HepG2 (cell line): ENCODE results near the gene DAD1. TPM values are rescaled to one million over a fixed set of nuclear protein-coding genes. Genes with fewer than 3 reads are reported as not detected.

Source experiments
- MAFK ChIP-seq, 2 experiments: IDR thresholded peaks in 1 of 2; conservative IDR thresholded peaks in 1 of 2; 2 replicates each; pipeline ENCODE4 v1.6.1; 2011; ENCODE audit warnings: improper control_type of control experiment in 2 of 2, low read length in 2 of 2
- SNAPC2 ChIP-seq: sonication (generic); formaldehyde crosslinking; IDR thresholded peaks from 2 replicates; pipeline ENCODE4 v1.8.1; 2022; ENCODE audit warnings: mild to moderate bottlenecking, missing genetic modification reagents
- ZNF138 ChIP-seq: sonication (generic); formaldehyde crosslinking; IDR thresholded peaks from 2 replicates; pipeline ENCODE4 v1.5.0; 2020; ENCODE audit warnings: mild to moderate bottlenecking, low read depth, missing genetic modification reagents
- ZNF232 ChIP-seq: sonication (generic); formaldehyde crosslinking; IDR thresholded peaks from 2 replicates; pipeline ENCODE4 v1.4.0; 2020; ENCODE audit warnings: missing genetic modification reagents, borderline replicate concordance
- ZNF570 ChIP-seq: sonication (generic); formaldehyde crosslinking; IDR thresholded peaks from 2 replicates; pipeline ENCODE4 v1.4.0; 2020; ENCODE audit warnings: mild to moderate bottlenecking, missing genetic modification reagents, borderline replicate concordance
- polyA plus RNA-seq, 8 experiments: library from polyadenylated mRNA; depleted of rRNA in 3 of 8; stranded (reverse) in 7 of 8; unstranded in 1 of 8; fragments of >200 nt; fragmentation: Illumina TruSeq in 4 of 8; extraction: Trizol in 4 of 8; gene quantifications; 2 replicates each; pipeline versions ENCODE4 v1.2.1 to v1.2.3, GENCODE V29; 2011 to 2016; ENCODE audit warnings: low read depth in 4 of 8, missing spikeins in 1 of 8, mixed read lengths in 1 of 8; ENCODE audit not compliant: insufficient read depth in 1 of 8
- total RNA-seq, 5 experiments: library from RNA; depleted of rRNA; stranded (reverse); fragments of >200 nt; fragmentation: Illumina TruSeq; extraction: Trizol; gene quantifications; 2 replicates each; pipeline ENCODE4 v1.2.3, GENCODE V29; 2016; ENCODE audit warnings: low read depth in 1 of 5
- TF ChIP-seq, protein P1 (sequence below): IDR thresholded peaks from 2 replicates; pipeline ENCODE4 v1.4.0; 2020; ENCODE audit warnings: mild to moderate bottlenecking, missing genetic modification reagents
- TF ChIP-seq, protein P2 (sequence below), 2 experiments: IDR thresholded peaks; 2 replicates each; pipeline ENCODE4 v1.6.1; 2011 to 2012; ENCODE audit warnings: low read length in 2 of 2, borderline replicate concordance in 1 of 2, low read depth in 1 of 2, mild to moderate bottlenecking in 1 of 2, moderate library complexity in 1 of 2
- TF ChIP-seq, protein P3 (sequence below): sonication (generic); formaldehyde crosslinking; IDR thresholded peaks from 2 replicates; pipeline ENCODE4 v1.4.0; 2020; ENCODE audit warnings: missing genetic modification reagents, borderline replicate concordance
- TF ChIP-seq, protein P4 (sequence below): sonication (generic); formaldehyde crosslinking; IDR thresholded peaks from 2 replicates; pipeline ENCODE4 v1.5.0; 2020; ENCODE audit warnings: mild to moderate bottlenecking, missing genetic modification reagents, borderline replicate concordance

The DAD1 gene
- total and polyA plus RNA-seq, 2 of the 13 experiments (the other 11 are each of a cell fraction or from before 2014, with no cell fraction given) = 558 to 626 TPM

DNA sequence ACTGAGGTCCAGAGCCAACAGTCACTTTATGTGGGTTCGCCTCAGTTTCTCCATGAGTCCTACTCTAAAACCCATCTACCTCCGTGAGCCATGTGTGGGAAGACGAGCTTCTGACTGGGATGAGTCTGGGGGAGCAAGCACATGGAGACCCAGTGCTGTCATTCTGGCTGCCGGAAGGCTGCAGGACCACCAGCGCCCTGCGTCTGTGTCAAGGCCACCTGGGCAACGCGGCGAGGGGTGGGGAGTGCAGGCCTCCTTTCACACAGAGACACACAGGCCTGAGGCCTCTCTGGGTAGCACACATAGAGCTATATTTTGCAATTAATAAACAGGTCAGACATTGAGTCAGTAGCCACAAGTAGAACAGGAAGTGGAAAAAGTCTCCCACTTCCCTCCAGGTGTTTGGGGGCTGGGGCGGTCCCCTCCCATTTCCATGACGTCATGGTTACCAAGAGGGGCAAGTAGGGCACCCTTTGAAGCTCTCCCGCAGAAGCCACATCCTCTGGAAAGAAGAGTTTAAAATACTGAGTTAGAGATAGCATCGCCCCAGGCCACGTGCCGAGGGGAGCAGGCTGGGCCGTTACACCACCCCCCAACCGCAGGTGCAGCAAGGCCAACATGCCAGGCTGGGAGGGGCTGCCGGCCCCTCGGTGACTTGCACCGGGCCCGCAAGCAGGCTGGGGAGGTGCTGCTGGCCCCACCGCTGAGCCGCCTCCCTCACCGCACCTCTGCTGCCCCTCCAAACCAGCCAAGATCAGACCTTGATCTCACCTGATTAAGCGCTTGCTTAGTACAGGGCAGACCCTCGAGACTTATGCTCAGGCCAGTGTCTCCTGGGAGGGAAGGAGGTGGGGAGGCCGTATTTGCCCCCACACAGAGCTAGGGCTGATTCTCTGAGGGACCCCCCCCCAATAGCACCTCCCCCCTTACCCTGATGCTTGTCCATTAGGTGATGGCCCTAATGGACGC is 32.7 kb downstream of the DAD1 start (continued):
- TF ChIP-seq, protein P1, sequence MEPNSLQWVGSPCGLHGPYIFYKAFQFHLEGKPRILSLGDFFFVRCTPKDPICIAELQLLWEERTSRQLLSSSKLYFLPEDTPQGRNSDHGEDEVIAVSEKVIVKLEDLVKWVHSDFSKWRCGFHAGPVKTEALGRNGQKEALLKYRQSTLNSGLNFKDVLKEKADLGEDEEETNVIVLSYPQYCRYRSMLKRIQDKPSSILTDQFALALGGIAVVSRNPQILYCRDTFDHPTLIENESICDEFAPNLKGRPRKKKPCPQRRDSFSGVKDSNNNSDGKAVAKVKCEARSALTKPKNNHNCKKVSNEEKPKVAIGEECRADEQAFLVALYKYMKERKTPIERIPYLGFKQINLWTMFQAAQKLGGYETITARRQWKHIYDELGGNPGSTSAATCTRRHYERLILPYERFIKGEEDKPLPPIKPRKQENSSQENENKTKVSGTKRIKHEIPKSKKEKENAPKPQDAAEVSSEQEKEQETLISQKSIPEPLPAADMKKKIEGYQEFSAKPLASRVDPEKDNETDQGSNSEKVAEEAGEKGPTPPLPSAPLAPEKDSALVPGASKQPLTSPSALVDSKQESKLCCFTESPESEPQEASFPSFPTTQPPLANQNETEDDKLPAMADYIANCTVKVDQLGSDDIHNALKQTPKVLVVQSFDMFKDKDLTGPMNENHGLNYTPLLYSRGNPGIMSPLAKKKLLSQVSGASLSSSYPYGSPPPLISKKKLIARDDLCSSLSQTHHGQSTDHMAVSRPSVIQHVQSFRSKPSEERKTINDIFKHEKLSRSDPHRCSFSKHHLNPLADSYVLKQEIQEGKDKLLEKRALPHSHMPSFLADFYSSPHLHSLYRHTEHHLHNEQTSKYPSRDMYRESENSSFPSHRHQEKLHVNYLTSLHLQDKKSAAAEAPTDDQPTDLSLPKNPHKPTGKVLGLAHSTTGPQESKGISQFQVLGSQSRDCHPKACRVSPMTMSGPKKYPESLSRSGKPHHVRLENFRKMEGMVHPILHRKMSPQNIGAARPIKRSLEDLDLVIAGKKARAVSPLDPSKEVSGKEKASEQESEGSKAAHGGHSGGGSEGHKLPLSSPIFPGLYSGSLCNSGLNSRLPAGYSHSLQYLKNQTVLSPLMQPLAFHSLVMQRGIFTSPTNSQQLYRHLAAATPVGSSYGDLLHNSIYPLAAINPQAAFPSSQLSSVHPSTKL (CRISPR knock-in tag) = peak; percentile 40; the same call in 1 of the 2 replicates
- TF ChIP-seq ZNF138 (CRISPR knock-in tag) = no peak
- TF ChIP-seq ZNF232 (CRISPR knock-in tag) = no peak
- TF ChIP-seq ZNF570 (CRISPR knock-in tag) = no peak
- TF ChIP-seq, protein P2, sequence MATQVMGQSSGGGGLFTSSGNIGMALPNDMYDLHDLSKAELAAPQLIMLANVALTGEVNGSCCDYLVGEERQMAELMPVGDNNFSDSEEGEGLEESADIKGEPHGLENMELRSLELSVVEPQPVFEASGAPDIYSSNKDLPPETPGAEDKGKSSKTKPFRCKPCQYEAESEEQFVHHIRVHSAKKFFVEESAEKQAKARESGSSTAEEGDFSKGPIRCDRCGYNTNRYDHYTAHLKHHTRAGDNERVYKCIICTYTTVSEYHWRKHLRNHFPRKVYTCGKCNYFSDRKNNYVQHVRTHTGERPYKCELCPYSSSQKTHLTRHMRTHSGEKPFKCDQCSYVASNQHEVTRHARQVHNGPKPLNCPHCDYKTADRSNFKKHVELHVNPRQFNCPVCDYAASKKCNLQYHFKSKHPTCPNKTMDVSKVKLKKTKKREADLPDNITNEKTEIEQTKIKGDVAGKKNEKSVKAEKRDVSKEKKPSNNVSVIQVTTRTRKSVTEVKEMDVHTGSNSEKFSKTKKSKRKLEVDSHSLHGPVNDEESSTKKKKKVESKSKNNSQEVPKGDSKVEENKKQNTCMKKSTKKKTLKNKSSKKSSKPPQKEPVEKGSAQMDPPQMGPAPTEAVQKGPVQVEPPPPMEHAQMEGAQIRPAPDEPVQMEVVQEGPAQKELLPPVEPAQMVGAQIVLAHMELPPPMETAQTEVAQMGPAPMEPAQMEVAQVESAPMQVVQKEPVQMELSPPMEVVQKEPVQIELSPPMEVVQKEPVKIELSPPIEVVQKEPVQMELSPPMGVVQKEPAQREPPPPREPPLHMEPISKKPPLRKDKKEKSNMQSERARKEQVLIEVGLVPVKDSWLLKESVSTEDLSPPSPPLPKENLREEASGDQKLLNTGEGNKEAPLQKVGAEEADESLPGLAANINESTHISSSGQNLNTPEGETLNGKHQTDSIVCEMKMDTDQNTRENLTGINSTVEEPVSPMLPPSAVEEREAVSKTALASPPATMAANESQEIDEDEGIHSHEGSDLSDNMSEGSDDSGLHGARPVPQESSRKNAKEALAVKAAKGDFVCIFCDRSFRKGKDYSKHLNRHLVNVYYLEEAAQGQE (IDR thresholded peaks at IDR 0.05; ENCODE audit: borderline replicate concordance in 1 of 2, low read depth in 1 of 2, low read length in 2 of 2) = no peak
- TF ChIP-seq SNAPC2 (CRISPR knock-in tag) = no peak; the same call in 1 of the 2 replicates
- no peak for TF ChIP-seq MAFK (conservative IDR thresholded peaks at IDR 0.05 in 1 of 2, IDR thresholded peaks at IDR 0.05 in 1 of 2; ENCODE audit: low read length in 2 of 2)
- TF ChIP-seq, protein P3, sequence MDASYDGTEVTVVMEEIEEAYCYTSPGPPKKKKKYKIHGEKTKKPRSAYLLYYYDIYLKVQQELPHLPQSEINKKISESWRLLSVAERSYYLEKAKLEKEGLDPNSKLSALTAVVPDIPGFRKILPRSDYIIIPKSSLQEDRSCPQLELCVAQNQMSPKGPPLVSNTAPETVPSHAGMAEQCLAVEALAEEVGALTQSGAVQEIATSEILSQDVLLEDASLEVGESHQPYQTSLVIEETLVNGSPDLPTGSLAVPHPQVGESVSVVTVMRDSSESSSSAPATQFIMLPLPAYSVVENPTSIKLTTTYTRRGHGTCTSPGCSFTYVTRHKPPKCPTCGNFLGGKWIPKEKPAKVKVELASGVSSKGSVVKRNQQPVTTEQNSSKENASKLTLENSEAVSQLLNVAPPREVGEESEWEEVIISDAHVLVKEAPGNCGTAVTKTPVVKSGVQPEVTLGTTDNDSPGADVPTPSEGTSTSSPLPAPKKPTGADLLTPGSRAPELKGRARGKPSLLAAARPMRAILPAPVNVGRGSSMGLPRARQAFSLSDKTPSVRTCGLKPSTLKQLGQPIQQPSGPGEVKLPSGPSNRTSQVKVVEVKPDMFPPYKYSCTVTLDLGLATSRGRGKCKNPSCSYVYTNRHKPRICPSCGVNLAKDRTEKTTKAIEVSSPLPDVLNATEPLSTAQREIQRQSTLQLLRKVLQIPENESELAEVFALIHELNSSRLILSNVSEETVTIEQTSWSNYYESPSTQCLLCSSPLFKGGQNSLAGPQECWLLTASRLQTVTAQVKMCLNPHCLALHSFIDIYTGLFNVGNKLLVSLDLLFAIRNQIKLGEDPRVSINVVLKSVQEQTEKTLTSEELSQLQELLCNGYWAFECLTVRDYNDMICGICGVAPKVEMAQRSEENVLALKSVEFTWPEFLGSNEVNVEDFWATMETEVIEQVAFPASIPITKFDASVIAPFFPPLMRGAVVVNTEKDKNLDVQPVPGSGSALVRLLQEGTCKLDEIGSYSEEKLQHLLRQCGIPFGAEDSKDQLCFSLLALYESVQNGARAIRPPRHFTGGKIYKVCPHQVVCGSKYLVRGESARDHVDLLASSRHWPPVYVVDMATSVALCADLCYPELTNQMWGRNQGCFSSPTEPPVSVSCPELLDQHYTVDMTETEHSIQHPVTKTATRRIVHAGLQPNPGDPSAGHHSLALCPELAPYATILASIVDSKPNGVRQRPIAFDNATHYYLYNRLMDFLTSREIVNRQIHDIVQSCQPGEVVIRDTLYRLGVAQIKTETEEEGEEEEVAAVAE (CRISPR knock-in tag) = no peak
- TF ChIP-seq, protein P4, sequence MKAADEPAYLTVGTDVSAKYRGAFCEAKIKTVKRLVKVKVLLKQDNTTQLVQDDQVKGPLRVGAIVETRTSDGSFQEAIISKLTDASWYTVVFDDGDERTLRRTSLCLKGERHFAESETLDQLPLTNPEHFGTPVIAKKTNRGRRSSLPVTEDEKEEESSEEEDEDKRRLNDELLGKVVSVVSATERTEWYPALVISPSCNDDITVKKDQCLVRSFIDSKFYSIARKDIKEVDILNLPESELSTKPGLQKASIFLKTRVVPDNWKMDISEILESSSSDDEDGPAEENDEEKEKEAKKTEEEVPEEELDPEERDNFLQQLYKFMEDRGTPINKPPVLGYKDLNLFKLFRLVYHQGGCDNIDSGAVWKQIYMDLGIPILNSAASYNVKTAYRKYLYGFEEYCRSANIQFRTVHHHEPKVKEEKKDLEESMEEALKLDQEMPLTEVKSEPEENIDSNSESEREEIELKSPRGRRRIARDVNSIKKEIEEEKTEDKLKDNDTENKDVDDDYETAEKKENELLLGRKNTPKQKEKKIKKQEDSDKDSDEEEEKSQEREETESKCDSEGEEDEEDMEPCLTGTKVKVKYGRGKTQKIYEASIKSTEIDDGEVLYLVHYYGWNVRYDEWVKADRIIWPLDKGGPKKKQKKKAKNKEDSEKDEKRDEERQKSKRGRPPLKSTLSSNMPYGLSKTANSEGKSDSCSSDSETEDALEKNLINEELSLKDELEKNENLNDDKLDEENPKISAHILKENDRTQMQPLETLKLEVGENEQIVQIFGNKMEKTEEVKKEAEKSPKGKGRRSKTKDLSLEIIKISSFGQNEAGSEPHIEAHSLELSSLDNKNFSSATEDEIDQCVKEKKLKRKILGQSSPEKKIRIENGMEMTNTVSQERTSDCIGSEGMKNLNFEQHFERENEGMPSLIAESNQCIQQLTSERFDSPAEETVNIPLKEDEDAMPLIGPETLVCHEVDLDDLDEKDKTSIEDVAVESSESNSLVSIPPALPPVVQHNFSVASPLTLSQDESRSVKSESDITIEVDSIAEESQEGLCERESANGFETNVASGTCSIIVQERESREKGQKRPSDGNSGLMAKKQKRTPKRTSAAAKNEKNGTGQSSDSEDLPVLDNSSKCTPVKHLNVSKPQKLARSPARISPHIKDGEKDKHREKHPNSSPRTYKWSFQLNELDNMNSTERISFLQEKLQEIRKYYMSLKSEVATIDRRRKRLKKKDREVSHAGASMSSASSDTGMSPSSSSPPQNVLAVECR (CRISPR knock-in tag) = 0 out of 2 replicates have a peak, but pooled peaks have one; percentile 27
